ENCODE data around the gene GALNT16.
A peak's percentile ranks its signal among the peaks of the same experiment; 100 is the strongest.
"Not testable (repeated sequence)": the region's sequence is repeated elsewhere in the genome, so short reads cannot be mapped to it uniquely, and the experiment has no call there.

Gene GALNT16

DNA sequence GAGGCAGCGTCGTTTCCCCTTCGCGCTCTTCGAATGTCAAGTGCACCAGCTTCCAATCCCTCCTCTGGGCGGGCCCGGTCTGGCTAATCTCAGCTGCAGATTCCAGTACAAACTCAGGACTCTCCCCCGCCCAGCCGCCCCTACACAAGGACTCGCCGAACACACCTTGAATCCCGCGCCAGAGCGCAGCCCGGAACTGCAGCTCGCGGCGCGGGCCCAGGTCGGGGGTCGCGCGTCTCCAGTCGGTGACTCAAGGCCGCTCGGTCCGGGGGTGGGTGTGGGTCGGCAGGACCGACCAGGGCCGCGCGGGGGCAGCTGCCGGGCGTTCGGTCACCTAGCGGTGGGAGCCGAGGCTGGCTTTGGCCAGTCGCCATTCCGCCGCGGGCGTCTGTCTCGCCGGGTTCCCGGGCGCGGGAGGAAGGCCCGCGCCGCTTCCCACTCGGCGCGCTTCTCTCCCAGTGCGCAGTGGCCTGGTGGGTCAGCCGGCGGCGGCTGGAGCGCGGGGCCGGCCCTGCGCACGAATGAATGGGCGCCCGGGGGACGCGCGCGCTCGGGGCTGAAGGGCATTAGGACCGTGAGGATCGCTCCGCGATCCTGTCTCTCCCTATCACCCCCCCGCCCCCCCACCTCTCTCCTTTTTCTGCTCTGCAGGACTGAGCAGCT, at the start of gene GALNT16:
Gene GALNT16 (plus strand): TSS at position 632 of the 663 bp plus-strand sequence. CDS start 133 bp downstream, outside the sequence.
- no peak for DNase-seq
- Mint-ChIP-seq H3K4me1 (peaks cover 4 to 17% of the 10 kb centered on the region in 2 donors), H3K27me3 (peaks cover 60 to 61% of the 10 kb centered on the region in 2 donors), H3K27ac (peak within 1 kb of the TSS; percentile 42), H3K4me3 (peak within 1 kb of the TSS; percentile 83 to 84), H3K9me3 (no peaks in the 10 kb centered on the region), H3K36me3 (no peaks in the 10 kb centered on the region)
- peak in 1 of 2 donors; percentile 7 for ATAC-seq (replicated peaks)

DNA sequence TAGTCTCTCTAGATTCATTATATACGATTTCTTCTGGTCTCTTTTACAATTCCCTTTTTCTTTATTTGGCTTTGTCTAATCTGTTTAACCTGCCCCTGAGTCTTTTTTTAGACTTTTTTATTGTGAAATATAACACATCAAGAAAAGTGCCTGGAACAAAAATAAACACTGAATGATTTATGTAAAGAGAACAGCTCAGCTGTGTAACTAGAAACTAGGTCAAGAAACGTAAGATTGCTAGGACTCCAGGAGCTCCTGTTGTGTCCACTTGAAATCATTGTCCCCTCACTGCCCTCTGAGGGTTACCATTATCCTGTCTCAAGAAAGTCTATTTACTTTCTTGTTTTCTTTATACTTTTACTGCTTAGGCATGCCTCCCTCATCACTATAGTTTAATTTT, 45.6 kb upstream of the GALNT16 start:
- no peak overlapping the region for H3K27ac Mint-ChIP-seq
- H3K27me3 Mint-ChIP-seq = no peaks in the 10 kb centered on the region
- H3K4me1 Mint-ChIP-seq = no peaks in the 10 kb centered on the region
- ATAC-seq (replicated peaks) (no peak), DNase-seq (no peak)
- peaks cover 18 to 25% of the 10 kb centered on the region in 2 donors for H3K36me3 Mint-ChIP-seq
- H3K9me3 Mint-ChIP-seq = peaks cover 0 to 4% of the 10 kb centered on the region in 2 donors
- no peak overlapping the region for H3K4me3 Mint-ChIP-seq

DNA sequence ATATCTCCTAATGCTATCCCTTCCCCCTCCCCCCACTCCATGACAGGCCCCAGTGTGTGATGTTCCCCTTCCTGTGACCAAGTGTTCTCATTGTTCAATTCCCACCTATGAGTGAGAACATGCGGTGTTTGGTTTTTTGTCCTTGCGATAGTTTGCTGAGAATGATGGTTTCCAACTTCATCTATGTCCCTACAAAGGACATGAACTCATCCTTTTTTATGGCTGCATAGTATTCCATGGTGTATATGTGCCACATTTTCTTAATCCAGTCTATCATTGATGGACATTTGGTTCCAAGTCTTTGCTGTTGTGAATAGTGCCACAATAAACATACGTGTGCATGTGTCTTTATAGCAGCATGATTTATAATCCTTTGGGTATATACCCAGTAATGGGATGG, 42.3 kb upstream of the GALNT16 start:
- ATAC-seq (replicated peaks); H3K27ac Mint-ChIP-seq; H3K9me3 Mint-ChIP-seq; H3K27me3 Mint-ChIP-seq; DNase-seq; H3K4me3 Mint-ChIP-seq; H3K4me1 Mint-ChIP-seq: not testable (repeated sequence)
- H3K36me3 Mint-ChIP-seq = peaks cover 18 to 35% of the 10 kb centered on the region in 2 donors

DNA sequence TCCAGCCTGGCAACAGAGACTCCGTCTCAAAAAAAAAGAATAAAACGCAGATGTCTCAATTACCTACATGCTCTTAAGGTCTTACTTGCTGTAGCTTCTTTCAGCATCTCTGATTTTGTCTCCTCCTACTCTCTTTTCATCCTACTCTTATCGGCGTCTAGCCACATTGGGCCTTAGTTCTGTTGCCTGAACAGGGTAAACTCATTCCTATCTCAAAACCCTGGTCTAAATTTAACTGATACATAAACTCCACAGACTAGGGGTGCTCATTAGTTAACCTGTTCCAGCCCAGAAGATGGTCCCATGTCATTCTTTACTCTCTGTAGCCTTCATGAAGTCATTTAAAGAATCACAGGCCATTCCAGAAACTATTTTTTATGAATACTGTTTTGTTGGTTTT, 35.0 kb upstream of the GALNT16 start:
- DNase-seq (no peak), ATAC-seq (replicated peaks) (no peak)
- no peaks in the 10 kb centered on the region for H3K27me3 Mint-ChIP-seq
- no peak overlapping the region for H3K27ac Mint-ChIP-seq
- H3K4me1 Mint-ChIP-seq = no peaks in the 10 kb centered on the region
- peaks cover 8 to 10% of the 10 kb centered on the region in 2 donors for H3K36me3 Mint-ChIP-seq
- H3K9me3 Mint-ChIP-seq = no peaks in the 10 kb centered on the region
- H3K4me3 Mint-ChIP-seq = no peak overlapping the region

DNA sequence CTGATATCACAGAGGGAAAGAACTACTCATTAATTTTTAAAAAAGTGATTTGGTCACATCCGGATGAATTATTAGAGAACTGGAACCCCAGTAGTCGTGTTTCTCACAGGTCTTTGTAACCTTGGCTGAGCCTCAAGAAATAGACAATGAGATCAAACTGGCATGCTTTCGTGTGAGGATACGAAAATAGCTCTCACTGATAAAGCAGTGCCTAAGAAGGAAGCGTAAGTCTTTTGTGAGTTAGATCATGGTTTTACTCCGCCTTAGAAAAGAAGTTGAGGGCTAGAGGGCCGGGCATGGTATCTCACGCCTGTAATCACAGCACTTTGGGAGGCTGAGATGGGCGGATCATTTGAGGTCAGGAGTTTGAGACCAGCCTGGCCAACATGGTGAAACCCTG, 33.8 kb upstream of the GALNT16 start:
- no peak for DNase-seq
- no peak overlapping the region for H3K4me3 Mint-ChIP-seq
- no peak overlapping the region for H3K27ac Mint-ChIP-seq
- peaks cover 9% of the 10 kb centered on the region in 2 donors for H3K36me3 Mint-ChIP-seq
- H3K4me1 Mint-ChIP-seq = no peaks in the 10 kb centered on the region
- no peaks in the 10 kb centered on the region for H3K9me3 Mint-ChIP-seq
- no peaks in the 10 kb centered on the region for H3K27me3 Mint-ChIP-seq
- ATAC-seq (replicated peaks) = no peak

DNA sequence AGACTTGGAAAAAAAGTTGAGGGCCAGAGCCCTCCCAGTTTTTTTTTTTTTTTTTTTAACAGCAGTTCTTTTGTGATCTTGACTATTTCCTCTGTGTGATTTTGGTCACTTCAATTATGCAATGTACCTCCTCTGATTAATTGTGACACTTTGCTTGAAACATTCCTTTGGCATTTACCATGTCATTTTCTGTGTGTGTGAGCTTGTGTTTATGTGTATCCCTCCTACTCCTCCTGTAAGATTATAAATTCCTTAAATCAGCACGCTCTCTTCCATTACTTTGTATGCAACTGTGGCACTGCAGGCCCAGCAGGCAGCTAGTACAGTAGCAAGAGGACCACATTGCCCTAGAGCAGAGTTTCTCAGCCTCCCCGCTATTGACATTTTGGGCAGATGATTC, 33.2 kb upstream of the GALNT16 start:
- Mint-ChIP-seq H3K4me1 (no peaks in the 10 kb centered on the region), H3K9me3 (no peaks in the 10 kb centered on the region), H3K27ac (no peak overlapping the region), H3K4me3 (no peak overlapping the region), H3K36me3 (peaks cover 11 to 13% of the 10 kb centered on the region in 2 donors), H3K27me3 (no peaks in the 10 kb centered on the region)
- no peak for DNase-seq
- no peak for ATAC-seq (replicated peaks)

DNA sequence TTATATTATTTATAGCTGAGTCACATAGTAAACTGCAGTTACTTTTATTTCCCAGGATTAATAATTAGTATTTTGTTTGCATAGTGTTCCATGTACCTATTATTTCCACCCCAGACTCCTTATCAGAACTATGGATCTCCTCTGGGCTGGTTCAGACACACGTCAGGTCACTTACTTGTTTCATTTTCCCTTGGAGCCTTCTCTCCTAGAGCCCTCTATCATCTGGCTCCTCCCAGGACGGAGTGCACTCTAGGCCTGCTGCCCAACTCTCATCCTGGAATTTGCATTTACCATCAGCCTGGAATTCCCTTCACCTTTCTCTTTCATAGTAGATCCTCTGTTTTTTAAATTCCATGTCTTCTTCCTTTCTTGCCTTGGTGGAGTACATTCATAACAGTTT, 28.5 kb upstream of the GALNT16 start:
- Mint-ChIP-seq H3K4me3 (no peak overlapping the region), H3K4me1 (no peaks in the 10 kb centered on the region), H3K27me3 (no peaks in the 10 kb centered on the region), H3K27ac (no peak overlapping the region), H3K9me3 (no peaks in the 10 kb centered on the region), H3K36me3 (peaks cover 22 to 29% of the 10 kb centered on the region in 2 donors)
- DNase-seq = no peak
- ATAC-seq (replicated peaks) = no peak

DNA sequence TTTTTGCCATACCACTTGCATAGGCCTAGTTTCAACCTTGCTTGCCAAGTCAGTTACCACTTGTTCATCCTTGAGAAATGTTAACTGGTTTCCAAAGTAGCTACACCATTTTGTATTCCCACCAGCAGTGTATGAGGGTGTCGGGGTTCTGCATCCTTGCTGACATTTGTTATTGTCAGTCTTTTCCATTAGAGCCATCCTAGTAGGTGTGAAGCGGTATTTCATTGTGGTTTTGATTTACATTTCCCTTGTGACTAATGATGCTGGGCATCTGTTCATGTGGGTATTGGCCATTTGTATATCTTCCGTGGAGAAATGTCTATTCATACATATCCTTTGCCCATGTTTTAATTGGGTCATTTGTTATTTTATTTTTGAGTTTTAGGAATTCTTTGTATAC, 27.6 kb upstream of the GALNT16 start:
- H3K4me3 Mint-ChIP-seq = no peak overlapping the region
- ATAC-seq (replicated peaks) (no peak), DNase-seq (no peak)
- no peaks in the 10 kb centered on the region for H3K4me1 Mint-ChIP-seq
- H3K9me3 Mint-ChIP-seq = no peaks in the 10 kb centered on the region
- no peaks in the 10 kb centered on the region for H3K27me3 Mint-ChIP-seq
- no peak overlapping the region for H3K27ac Mint-ChIP-seq
- peaks cover 29 to 38% of the 10 kb centered on the region in 2 donors for H3K36me3 Mint-ChIP-seq

DNA sequence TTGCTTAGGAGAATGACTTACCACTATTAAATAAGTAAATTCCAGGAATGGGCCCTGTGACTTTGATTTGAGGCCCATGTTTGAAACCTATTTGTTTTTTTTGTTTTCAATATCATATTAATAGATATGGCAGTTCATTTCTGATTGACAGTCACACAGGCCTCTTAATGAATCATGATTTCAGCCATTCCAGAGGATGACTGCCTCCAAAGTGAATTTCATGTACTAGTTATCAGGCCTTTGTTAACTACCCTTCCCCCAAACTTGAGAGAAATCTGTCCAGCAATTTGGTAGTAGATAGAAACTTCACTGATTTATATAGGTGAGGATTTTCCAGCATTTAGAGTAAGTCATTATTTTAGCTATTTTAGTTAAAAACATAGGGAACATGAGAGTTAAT, 25.9 kb upstream of the GALNT16 start:
- DNase-seq = no peak
- Mint-ChIP-seq H3K4me1 (no peaks in the 10 kb centered on the region), H3K27me3 (no peaks in the 10 kb centered on the region), H3K27ac (no peak overlapping the region), H3K9me3 (no peaks in the 10 kb centered on the region), H3K36me3 (peaks cover 32 to 44% of the 10 kb centered on the region in 2 donors), H3K4me3 (no peak overlapping the region)
- no peak for ATAC-seq (replicated peaks)

DNA sequence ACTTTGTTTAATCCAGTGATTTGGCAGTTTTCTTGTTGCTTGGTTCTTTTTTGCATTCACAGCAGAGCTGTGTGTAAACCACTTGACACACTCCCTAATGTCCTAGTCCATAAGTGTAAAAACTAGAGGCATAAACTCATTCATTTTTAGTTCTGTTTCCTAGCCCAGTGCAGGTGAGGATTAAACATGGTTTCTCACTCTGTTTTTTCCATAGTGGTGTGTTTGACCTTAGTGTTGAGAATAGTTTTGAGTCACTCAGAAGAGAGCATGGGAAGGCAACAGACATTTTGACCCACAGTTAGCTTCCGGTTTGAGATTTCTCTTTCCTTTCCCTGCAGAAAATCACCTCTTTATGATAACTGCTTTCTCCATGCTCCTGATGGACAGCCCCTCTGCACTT, 24.2 kb upstream of the GALNT16 start:
- Mint-ChIP-seq H3K4me3 (no peak overlapping the region), H3K27ac (no peak overlapping the region), H3K27me3 (no peaks in the 10 kb centered on the region), H3K9me3 (no peaks in the 10 kb centered on the region), H3K36me3 (peaks cover 36 to 47% of the 10 kb centered on the region in 2 donors), H3K4me1 (no peaks in the 10 kb centered on the region)
- no peak for ATAC-seq (replicated peaks)
- no peak for DNase-seq

DNA sequence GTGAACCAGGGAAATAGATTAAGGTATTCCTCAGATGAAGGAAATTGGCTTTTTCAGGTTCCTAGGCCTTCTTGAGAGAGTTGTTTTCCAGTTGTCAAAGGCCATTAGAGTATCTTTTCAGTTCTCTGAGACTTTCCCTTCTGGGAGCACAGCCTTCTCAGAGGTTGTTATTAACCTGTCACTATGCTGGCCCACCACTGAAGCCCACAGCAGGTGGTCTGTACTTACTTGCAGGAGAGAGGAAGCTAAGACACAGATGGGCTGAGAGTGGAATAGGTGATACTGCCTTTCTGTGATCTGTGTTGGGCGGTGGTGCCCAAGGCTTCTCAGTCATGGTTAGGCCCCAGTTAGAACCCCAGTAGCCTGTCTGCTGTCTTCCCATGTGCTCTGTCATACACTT, 22.8 kb upstream of the GALNT16 start:
- no peaks in the 10 kb centered on the region for H3K4me1 Mint-ChIP-seq
- H3K9me3 Mint-ChIP-seq = no peaks in the 10 kb centered on the region
- DNase-seq (no peak), ATAC-seq (replicated peaks) (no peak)
- no peak overlapping the region for H3K27ac Mint-ChIP-seq
- H3K36me3 Mint-ChIP-seq = peaks cover 31 to 48% of the 10 kb centered on the region in 2 donors
- no peaks in the 10 kb centered on the region for H3K27me3 Mint-ChIP-seq
- H3K4me3 Mint-ChIP-seq = no peak overlapping the region

DNA sequence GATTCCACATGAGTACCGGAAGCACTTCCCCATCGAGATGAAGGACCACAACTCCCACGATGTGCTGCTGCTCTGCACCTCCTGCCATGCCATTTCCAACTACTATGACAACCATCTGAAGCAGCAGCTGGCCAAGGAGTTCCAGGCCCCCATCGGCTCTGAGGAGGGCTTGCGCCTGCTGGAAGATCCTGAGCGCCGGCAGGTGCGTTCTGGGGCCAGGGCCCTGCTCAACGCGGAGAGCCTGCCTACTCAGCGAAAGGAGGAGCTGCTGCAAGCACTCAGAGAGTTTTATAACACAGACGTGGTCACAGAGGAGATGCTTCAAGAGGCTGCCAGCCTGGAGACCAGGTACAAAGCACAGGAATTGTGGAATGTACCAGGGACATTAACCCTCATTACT, 22.4 kb upstream of the GALNT16 start:
- Mint-ChIP-seq H3K27me3 (no peaks in the 10 kb centered on the region), H3K4me1 (no peaks in the 10 kb centered on the region), H3K36me3 (peaks cover 29 to 48% of the 10 kb centered on the region in 2 donors), H3K27ac (no peak overlapping the region), H3K9me3 (no peaks in the 10 kb centered on the region), H3K4me3 (no peak overlapping the region)
- DNase-seq (no peak), ATAC-seq (replicated peaks) (no peak)

DNA sequence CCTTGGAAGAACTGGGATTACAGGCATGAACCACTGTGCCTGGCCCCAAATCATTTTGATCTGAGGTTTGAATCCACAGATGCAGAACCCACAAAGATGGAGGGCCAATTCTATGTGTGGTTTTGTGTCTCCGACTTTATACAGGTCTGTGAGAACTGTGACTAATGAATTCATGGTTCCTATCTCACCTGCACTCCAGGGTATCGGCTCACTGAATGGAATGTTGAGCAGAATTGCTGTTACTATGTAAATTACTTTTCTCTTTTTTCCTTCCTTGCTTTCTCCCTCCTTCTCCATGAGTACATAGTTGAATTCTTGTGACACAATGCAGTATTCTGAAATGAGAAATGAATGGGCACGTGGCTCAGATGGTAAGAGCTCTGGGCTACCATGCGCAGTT, 21.1 kb upstream of the GALNT16 start:
- ATAC-seq (replicated peaks) = no peak
- no peaks in the 10 kb centered on the region for H3K9me3 Mint-ChIP-seq
- H3K4me1 Mint-ChIP-seq = no peaks in the 10 kb centered on the region
- DNase-seq = no peak
- no peak overlapping the region for H3K4me3 Mint-ChIP-seq
- no peaks in the 10 kb centered on the region for H3K27me3 Mint-ChIP-seq
- peaks cover 27 to 44% of the 10 kb centered on the region in 2 donors for H3K36me3 Mint-ChIP-seq
- no peak overlapping the region for H3K27ac Mint-ChIP-seq

DNA sequence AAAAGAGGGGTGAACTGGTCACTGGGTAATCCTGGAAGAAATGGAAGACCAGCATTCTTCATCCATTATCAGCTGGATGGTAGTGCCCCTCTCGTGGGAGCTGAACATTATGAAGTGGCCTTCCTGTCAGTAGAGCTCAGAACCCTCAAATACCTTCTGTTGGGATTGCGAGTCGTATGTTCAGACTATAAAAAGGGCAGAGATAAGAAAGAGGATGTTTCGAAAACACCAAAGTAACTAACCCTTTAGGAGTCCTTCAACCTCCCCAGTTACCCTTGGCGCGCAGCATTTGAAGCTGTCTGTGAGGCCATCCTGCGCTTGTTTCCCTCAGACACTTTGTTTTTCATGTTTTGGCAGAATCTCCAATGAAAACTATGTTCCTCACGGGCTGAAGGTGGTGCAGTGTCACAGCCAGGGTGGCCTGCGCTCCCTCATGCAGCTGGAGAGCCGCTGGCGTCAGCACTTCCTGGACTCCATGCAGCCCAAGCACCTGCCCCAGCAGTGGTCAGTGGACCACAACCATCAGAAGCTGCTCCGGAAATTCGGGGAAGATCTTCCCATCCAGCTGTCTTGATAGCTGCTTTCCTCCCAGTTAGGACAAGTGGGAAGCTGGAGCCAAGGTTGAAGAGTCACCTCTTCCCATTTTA, 19.3 kb upstream of the GALNT16 start:
- no peak for DNase-seq
- Mint-ChIP-seq H3K36me3 (peaks cover 20 to 37% of the 10 kb centered on the region in 2 donors), H3K9me3 (no peaks in the 10 kb centered on the region), H3K4me1 (no peaks in the 10 kb centered on the region), H3K4me3 (no peak overlapping the region), H3K27me3 (no peaks in the 10 kb centered on the region), H3K27ac (no peak overlapping the region)
- ATAC-seq (replicated peaks) = no peak

DNA sequence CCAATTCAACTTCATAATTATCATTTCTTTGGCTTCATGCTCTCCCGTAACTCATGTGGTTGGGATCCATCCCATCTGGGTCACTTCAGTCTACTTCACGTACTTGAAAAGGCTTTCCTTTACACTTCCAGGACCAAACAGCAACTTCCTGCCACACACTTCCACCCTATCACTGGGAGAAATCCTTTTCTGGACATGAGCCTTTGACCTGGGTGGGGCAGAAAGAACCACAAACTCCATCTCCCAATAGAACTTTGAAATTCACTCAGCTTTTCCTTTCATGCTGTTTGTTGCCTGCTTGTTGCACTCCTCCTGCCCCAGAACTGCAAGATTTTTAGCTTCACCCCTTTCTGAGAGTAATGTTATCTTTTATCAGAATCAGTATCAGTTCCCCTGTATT, 18.4 kb upstream of the GALNT16 start:
- DNase-seq (no peak), ATAC-seq (replicated peaks) (no peak)
- no peak overlapping the region for H3K4me3 Mint-ChIP-seq
- no peaks in the 10 kb centered on the region for H3K27me3 Mint-ChIP-seq
- peaks cover 20 to 29% of the 10 kb centered on the region in 2 donors for H3K36me3 Mint-ChIP-seq
- no peak overlapping the region for H3K27ac Mint-ChIP-seq
- no peaks in the 10 kb centered on the region for H3K9me3 Mint-ChIP-seq
- no peaks in the 10 kb centered on the region for H3K4me1 Mint-ChIP-seq
